Measurements from ENCODE around the gene RNU6-1. TPM values are rescaled to one million over a fixed set of nuclear protein-coding genes. Genes with fewer than 3 reads are reported as not detected.

Gene RNU6-1
- total RNA-seq, 3 donors from 2014 or later = not detected

DNA sequence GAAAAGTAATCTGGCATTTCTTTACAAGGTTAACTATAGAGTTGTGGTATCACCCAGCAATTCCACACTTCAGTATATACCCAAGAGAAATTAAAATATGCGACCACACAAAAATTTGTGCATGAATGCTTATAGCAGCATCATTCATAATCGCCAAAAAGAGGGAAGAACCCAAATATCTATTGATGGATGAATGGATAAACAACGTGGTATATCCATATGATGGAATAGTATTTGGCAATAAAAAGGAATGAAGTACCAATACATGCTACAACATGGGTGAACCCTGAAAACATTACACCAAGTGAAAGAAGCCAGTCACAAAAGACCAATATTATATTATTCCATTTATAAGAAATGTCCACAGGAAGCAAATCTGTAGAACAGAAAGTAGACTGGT lies 23.2 kb downstream of the RNU6-1 start:
- intact Hi-C loops (cut with DNase I; ENCODE audit: low total_unique reads) = no loop called here
- no peak overlapping the region for H3K4me3 ChIP-seq
- TF ChIP-seq POLR2A (IDR thresholded peaks at IDR 0.05) (no peak), POLR2AphosphoS5 (IDR thresholded peaks at IDR 0.05) (no peak)
- TF ChIP-seq, protein P1, sequence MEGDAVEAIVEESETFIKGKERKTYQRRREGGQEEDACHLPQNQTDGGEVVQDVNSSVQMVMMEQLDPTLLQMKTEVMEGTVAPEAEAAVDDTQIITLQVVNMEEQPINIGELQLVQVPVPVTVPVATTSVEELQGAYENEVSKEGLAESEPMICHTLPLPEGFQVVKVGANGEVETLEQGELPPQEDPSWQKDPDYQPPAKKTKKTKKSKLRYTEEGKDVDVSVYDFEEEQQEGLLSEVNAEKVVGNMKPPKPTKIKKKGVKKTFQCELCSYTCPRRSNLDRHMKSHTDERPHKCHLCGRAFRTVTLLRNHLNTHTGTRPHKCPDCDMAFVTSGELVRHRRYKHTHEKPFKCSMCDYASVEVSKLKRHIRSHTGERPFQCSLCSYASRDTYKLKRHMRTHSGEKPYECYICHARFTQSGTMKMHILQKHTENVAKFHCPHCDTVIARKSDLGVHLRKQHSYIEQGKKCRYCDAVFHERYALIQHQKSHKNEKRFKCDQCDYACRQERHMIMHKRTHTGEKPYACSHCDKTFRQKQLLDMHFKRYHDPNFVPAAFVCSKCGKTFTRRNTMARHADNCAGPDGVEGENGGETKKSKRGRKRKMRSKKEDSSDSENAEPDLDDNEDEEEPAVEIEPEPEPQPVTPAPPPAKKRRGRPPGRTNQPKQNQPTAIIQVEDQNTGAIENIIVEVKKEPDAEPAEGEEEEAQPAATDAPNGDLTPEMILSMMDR (IDR thresholded peaks at IDR 0.05) = no peak
- H3K9me3 ChIP-seq = peaks cover 0 to 10% of the 10 kb centered on the region in 2 donors
- peaks cover 5 to 38% of the 10 kb centered on the region in 2 donors for H3K27me3 ChIP-seq
- no peak for DNase-seq (ENCODE audit: low spot score in 2 of 2)
- H3K36me3 ChIP-seq = no peaks in the 10 kb centered on the region
- H3K27ac ChIP-seq = no peak overlapping the region
- no peaks in the 10 kb centered on the region for H3K4me1 ChIP-seq

DNA sequence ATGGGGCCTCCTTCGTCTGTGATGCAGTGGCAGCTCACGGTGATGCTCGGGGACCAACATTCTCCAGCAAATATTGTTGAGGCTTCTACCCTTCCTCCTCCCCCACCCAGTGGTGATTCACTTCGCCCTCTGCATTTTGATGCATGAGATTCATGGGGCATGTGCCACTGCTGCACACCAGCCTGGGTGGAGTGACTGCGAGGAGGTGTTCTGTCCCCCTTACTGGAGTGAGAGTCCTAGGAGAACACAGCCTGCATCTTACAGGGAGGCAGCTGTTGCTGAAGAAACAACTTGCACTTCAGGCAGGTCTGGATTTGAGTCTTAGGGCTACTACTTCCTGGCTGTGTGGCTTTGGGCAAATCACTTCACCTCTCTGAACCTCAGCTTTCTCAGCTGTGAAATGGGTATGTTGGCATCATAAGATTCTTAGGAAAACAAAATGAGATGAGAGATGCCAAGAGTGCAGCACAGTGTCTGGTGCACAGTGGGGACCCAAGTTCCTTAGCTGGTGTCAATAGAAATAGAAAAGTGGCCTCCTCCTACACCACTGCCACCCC lies 24.7 kb downstream of the RNU6-1 start:
- H3K36me3 ChIP-seq = no peaks in the 10 kb centered on the region
- TF ChIP-seq POLR2A (IDR thresholded peaks at IDR 0.05) (no peak), POLR2AphosphoS5 (IDR thresholded peaks at IDR 0.05) (no peak)
- TF ChIP-seq, protein P1 (IDR thresholded peaks at IDR 0.05) = no peak
- no peak overlapping the region for H3K27ac ChIP-seq
- DNase-seq (ENCODE audit: low spot score in 2 of 2) = peak in 1 of 2 donors; percentile 22
- peaks cover under 1 to 22% of the 10 kb centered on the region in 2 donors for H3K27me3 ChIP-seq
- H3K4me3 ChIP-seq = no peak overlapping the region
- no peaks in the 10 kb centered on the region for H3K4me1 ChIP-seq
- intact Hi-C loops (cut with DNase I; ENCODE audit: low total_unique reads) = no loop called here
- H3K9me3 ChIP-seq = peaks cover 0 to 10% of the 10 kb centered on the region in 2 donors

DNA sequence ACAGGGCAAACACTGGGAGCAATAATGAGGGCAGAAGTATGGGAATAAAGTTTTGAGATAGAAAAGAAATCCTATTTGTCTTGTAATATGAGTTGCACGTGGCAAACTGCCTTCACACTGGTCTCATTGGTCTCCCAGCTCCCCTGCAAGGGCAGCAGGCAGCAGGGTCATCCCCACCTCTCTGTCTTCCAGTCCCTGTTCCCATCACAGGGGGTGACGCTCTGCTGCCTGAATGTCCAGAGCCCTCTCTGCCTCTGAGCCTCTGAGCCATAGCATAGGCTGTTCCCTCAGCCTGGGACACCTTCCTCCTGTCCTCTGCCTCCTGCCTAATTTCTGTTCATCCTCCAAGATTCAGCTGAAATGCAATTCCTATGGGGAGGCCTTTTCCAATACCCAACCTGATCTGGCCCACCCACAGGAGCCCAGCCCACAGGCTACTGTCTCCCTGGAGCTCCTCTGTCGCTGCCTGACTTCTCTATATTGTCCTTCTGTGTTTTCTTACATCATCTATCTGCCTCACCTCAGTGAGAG lies 26.7 kb downstream of the RNU6-1 start:
- intact Hi-C loops (cut with DNase I; ENCODE audit: low total_unique reads) = no loop called here
- peaks cover 0 to 10% of the 10 kb centered on the region in 2 donors for H3K9me3 ChIP-seq
- H3K36me3 ChIP-seq = no peaks in the 10 kb centered on the region
- TF ChIP-seq, protein P1 (IDR thresholded peaks at IDR 0.05) = no peak
- no peak for TF ChIP-seq POLR2A (IDR thresholded peaks at IDR 0.05)
- TF ChIP-seq POLR2AphosphoS5 (IDR thresholded peaks at IDR 0.05) = no peak
- DNase-seq (ENCODE audit: low spot score in 2 of 2) = peak in 1 of 2 donors; percentile 7
- H3K4me1 ChIP-seq = no peaks in the 10 kb centered on the region
- no peak overlapping the region for H3K4me3 ChIP-seq
- no peak overlapping the region for H3K27ac ChIP-seq
- peaks cover 0 to 6% of the 10 kb centered on the region in 2 donors for H3K27me3 ChIP-seq

DNA sequence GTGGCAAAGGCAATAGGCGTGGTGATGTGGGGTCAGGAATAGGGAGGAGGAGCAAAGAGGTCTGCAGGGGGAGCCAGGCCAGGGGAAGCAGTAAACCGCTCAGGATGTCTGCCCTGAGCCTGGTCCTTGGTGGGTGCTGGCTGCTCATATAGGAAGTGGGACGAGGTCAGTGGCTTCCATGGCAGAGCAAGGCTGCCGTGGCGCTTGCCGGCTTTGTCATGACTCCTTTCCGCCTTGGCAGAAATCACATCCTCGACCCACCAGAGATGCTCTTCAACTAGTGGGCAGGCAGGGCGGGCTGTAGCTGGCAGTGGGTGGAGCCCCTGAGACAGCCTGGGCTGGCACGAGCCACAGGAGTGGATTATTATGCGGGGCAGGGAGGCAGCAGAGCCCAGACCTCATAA lies 27.6 kb downstream of the RNU6-1 start:
- H3K4me3 ChIP-seq = no peak overlapping the region
- no peak overlapping the region for H3K27ac ChIP-seq
- peaks cover 0 to 10% of the 10 kb centered on the region in 2 donors for H3K9me3 ChIP-seq
- no peaks in the 10 kb centered on the region for H3K36me3 ChIP-seq
- intact Hi-C loops (cut with DNase I; ENCODE audit: low total_unique reads) = no loop called here
- H3K27me3 ChIP-seq = no peaks in the 10 kb centered on the region
- H3K4me1 ChIP-seq = no peaks in the 10 kb centered on the region
- TF ChIP-seq, protein P1 (IDR thresholded peaks at IDR 0.05) = no peak
- no peak for TF ChIP-seq POLR2AphosphoS5 (IDR thresholded peaks at IDR 0.05)
- TF ChIP-seq POLR2A (IDR thresholded peaks at IDR 0.05) = no peak
- DNase-seq (ENCODE audit: low spot score in 2 of 2) = peak in 1 of 2 donors; percentile 37

DNA sequence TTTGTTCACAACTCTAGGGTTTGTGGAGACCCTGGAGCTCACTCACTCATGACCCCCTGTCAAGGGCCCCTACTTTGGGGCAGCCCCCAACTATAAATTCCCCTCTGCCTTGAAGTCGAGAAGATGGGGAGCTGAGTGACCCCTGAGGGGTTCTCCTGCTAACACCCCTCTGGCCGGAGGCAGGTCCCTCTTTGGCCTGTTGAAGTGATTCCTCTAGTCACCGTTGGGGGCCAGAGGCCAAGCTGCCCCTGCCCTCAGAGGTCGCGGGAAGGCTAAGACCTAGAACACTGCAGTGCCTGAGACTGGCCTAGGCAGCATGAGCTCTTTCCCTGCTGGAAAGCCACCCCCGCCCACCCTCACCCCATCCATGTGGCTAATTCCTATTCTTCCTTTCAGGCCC lies 30.0 kb downstream of the RNU6-1 start:
- intact Hi-C loops (cut with DNase I; ENCODE audit: low total_unique reads) = no loop called here
- Histone ChIP-seq H3K27ac (no peak overlapping the region), H3K27me3 (no peaks in the 10 kb centered on the region), H3K4me3 (no peak overlapping the region), H3K36me3 (no peaks in the 10 kb centered on the region), H3K4me1 (no peaks in the 10 kb centered on the region), H3K9me3 (peaks cover 0 to under 1% of the 10 kb centered on the region in 2 donors)
- peak in 1 of 2 donors; percentile 2 for DNase-seq (ENCODE audit: low spot score in 2 of 2)
- TF ChIP-seq POLR2A (IDR thresholded peaks at IDR 0.05) (no peak), POLR2AphosphoS5 (IDR thresholded peaks at IDR 0.05) (no peak)
- TF ChIP-seq, protein P1 (IDR thresholded peaks at IDR 0.05) = no peak

Measured in breast epithelium (tissue), 4 donors.